ENCODE measurements around the gene RPS2.
"Not testable (repeated sequence)": the region's sequence is repeated elsewhere in the genome, so short reads cannot be mapped to it uniquely, and the experiment has no call there.

RPS2 gene

DNA sequence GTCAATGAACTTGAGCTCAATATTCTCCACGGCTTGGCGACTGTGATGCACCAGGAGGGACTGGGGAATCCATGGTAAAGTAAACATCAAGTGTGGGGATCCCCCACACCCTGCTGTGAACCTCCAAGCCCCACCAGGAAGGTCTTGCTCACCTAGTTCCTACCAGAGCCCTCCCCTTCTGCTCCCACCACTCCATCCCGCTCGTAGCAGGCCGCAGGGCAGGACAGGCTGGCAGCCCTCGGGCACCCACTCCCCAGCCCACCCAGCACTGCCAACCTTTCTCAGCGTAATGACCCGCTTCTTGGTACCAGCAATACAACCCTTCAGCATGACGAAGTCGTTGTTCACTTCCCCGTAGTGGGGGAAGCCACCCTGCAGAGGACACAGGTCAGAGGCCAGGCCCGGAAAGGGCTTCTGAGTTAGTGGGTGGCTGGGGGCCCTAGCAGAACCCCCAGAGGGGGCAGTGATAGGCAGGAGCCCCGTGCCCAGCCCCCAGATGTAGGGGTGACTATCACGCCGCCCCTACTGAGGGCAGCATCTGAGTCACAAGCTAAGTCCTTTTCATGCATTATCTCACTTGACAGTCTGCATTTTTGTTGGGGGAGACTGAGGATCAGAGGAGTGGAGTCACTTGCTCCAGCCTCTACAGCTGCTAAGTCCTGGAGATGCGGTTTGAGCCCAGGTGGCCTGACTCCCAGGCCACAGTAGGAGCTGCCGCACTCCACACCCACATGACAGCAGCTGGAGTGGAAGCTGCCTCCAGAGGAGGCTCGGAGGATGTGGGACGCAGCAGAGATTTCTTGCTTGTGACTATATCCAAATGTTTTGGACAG lies 18.9 kb downstream of the RPS2 start:
- DNase-seq (ENCODE audit: low read depth in 1 of 2, low spot score in 1 of 2) = no peak
- no peak for TF ChIP-seq JUND (IDR thresholded peaks at IDR 0.05; ENCODE audit: low read depth)
- in situ Hi-C loops (cut with HindIII; ENCODE audit: low pct_unique_long_range_greater_than_20kb, low sequenced_read_pairs) = no loop called here

DNA sequence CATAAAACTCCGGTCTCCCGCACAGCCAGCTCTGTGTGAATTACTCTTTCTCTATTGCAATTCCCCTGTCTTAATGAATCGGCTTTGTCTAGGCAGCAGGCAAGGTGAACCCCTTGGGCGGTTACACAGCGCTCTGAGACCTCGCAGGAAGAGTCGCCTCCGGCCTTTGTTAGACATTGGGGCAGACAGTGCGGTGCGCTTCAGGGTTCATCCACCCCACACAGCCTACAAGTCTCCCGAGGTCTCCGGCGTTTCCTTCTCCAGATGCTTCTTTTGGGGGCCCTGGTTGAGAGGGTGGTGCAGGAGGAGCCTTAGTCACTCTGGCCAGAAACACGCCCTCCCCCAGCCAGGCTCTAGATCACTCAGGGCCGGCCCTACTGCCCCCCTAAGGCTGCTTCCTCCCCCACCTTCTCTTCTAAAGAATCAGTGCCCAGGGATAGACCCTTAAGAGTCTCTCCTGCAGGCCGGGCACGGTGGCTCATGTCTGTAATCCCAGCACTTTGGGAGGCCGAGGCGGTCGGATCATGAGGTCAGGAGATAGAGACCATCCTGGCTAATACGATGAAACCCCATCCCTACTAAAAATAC lies 19.9 kb downstream of the RPS2 start:
- TF ChIP-seq JUND (IDR thresholded peaks at IDR 0.05; ENCODE audit: low read depth) = no peak
- in situ Hi-C loops (cut with HindIII; ENCODE audit: low pct_unique_long_range_greater_than_20kb, low sequenced_read_pairs) = no loop called here
- DNase-seq (ENCODE audit: low read depth in 1 of 2, low spot score in 1 of 2) = no peak

DNA sequence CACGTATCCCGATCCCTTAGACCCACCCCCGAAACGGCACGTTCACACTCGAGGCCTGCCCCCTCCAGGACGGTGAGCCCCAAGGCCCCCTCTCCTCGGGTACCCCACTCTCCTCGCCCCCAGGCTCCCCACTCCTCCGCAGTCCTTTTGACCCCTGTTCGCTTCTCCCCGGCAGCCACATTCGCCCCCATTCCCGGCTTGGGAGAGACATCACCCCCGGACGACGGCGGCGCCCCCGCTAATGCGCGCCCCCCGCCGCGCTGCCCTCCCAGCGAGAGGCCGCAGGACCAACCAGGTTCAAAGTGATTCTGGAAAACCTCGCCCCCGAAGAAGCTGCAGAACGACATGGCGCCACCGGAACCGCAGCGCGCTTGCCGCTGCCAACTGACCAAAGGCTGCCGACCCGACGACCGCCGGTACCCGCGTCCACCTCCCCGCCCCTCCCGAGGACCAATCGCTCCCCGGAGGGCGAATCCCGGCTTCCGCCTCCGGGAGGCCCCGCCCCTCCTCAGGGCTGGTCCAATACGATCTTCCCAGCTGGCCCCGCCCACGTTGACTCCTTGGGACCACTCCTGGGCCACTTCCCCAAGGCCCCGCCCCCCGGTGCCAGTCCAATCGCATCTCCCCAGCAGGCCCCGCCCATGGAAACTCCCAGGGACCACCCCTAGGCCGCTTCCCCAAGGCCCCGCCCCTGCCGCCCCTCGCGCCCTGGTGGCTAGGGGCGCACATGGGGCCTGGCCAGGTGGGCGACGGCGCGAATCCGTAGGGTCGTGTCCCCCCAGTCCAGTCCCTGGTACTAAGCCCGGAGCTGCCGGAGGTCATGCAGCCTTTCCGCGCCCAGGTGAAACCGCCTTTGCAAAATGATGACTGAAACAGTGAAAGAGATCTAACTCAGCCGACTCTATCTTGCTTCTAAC lies 21.6 kb downstream of the RPS2 start, which contains the start of gene MSRB1:
TSS of gene MSRB1 (minus strand) at position 390 of the 917 bp plus-strand sequence. CDS start at position 347, 43 bp downstream.
- in situ Hi-C loops (cut with HindIII; ENCODE audit: low pct_unique_long_range_greater_than_20kb, low sequenced_read_pairs) = no loop called here
- peak; percentile 98 to 99 for DNase-seq (ENCODE audit: low read depth in 1 of 2, low spot score in 1 of 2)
- no peak for TF ChIP-seq JUND (IDR thresholded peaks at IDR 0.05; ENCODE audit: low read depth)

DNA sequence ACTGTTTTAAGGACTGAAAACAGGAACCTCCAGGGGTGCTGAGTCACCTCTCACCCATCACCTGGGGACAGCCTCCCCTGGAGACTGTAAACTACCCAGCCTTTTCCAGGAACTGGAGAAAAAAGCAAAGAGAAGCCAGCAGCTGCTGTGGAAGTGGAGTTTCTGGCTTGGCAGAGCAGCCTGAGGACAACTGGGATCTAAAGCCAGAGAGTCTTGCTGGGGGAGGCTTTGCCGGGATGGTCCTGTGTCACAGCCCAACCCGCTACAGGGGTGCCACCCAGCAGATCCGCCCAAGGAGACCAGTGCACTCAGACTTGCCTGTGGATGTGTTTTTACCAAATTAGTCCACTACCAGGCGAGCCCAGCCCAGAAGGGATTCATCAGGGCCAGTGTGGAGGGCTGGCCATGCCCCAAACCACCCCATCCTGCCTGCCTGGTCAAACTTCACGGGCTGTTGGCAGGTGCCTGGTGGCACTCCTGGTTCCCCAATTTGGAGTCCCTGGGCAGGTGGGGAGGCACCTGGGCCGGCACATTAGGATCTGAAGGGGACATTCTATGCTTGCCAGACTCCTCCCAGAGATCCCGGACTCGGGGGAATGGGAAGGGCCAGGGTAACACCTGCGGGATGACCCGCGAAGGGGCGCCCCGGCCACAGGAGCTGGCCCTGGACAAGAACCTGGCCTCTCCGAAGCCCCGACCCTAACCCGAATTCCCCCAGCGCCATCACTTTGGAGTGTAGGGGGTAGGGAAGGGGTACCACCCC lies 22.4 kb downstream of the RPS2 start:
- in situ Hi-C loops (cut with HindIII; ENCODE audit: low pct_unique_long_range_greater_than_20kb, low sequenced_read_pairs) = no loop called here
- TF ChIP-seq JUND (IDR thresholded peaks at IDR 0.05; ENCODE audit: low read depth) = no peak
- peak in 1 of 2 experiments; percentile 26 for DNase-seq (ENCODE audit: low read depth in 1 of 2, low spot score in 1 of 2)

DNA sequence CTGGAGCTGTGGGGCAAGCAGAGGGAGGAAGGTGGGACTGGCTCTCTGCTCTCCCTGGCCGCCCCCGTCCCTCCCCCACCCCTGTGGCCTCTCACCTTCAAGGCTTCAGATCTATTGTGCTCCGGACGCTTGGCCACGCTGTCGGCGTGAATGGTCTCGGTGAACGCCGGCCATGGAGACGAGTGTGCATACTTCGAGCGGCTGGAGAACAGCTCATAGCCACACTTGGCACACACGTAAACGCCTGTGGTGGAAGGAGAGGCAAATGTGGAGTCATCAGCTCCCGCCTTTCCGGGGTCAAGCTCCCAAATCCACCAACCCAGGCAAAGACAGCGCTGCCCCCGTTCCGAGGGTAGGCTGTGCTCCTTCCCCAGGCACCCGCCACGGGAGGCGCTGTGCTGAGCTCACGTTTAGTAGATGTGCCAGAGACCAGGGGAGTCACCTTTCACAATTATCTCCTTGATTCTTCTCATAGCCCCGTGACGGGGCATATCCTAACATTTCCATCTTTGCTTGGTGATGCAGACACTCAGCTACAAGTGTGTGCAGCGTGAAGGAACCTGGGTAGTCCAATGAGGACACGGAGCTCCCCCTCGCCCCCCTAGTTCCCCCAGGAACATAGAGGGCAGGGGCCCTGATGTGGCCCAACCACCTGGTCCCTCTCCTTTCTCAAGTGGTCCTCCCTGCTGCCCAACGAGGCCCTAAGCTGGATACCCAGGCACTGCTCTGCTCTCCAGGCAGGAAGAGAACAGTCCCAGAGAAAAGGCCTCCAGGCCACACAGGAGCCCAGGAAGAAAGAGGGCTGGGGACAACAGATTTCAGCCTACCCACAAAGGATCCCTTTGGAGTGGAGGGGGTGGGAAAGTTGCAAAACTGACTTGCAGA lies 23.2 kb downstream of the RPS2 start:
- TF ChIP-seq JUND (IDR thresholded peaks at IDR 0.05; ENCODE audit: low read depth) = no peak
- in situ Hi-C loops (cut with HindIII; ENCODE audit: low pct_unique_long_range_greater_than_20kb, low sequenced_read_pairs) = no loop called here
- DNase-seq (ENCODE audit: low read depth in 1 of 2, low spot score in 1 of 2) = no peak

DNA sequence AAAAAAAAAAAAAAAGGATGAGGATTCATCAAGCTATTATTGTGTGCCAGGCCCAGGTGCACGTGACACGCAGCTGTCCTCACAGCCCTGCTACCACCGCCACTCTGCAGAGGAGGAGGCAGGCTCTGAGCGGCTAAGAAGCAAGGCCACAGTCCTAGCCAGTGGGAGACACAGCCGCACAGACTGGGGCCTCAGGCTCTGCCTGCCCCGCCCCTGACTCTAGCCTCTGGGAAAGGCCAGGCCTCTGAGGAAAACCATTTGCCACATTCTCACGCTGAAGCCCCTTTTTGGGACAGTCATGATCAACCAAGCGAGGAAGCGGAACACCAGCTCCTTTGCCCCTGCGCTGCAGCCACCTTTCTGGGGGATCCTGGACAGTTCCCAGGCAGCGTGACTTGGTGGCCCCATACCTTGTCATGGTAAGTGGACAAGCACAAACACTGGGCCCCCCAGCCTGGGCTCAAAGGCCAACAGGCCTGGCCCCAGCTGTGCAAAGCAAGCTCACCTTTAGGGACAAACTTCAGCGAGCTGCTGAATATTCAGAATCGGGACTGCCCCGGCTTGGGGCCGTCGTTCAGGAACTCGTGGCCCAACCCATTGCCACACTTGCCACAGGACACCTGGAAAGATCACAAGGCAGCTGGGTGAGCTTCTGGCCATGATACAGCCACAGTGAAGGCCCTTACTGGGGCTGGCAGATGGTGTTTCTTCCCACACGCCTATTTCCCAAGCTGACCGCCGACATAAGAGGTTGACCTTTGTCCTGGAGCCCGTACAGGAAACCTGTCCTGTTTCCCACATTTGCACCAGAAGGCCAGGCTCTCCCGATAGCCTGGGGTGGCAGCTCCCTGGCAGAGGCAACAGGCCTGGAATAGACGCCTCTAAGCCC lies 24.1 kb downstream of the RPS2 start:
- DNase-seq (ENCODE audit: low read depth in 1 of 2, low spot score in 1 of 2) = no peak
- no peak for TF ChIP-seq JUND (IDR thresholded peaks at IDR 0.05; ENCODE audit: low read depth)
- in situ Hi-C loops (cut with HindIII; ENCODE audit: low pct_unique_long_range_greater_than_20kb, low sequenced_read_pairs) = no loop called here

DNA sequence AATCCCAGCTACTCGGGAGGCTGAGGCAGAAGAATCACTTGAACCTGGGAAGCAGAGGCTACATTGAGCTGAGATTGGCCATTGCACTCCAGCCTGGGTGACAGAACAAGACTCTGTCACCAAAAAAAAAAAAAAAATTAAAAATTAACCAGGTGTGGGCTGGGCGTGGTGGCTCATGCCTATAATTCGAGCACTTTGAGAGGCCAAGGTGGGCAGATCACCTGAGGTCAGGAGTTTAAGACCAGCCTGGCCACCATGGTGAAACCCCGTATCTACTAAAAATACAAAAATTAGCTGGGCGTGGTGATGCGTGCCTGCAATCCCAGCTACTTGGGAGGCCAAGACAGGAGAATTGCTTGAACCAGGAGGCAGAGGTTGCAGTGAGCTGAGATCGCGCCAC lies 24.8 kb downstream of the RPS2 start:
- DNase-seq (ENCODE audit: low read depth in 1 of 2, low spot score in 1 of 2); in situ Hi-C loops (cut with HindIII; ENCODE audit: low pct_unique_long_range_greater_than_20kb, low sequenced_read_pairs): not testable (repeated sequence)

DNA sequence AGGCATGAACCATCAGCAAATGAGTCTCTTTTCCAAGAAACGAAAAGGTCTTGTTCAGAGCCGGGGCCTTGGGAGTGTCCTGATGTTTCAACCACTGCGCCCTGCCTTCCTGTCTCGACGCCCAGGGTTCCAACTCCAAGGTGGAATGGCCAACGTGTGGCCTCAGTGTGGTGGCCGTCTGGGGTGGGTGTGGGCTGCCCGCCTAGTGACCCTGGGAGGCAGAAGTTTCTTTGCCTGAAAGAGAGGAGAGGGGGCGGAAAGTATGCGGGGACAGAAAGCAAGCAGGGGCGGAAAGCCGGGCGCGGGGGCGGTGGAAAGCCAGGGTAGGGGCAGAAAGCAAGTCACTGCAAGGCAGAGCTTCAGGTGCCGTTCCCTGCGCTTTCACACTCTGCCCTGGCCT lies 25.7 kb downstream of the RPS2 start:
- no peak for TF ChIP-seq JUND (IDR thresholded peaks at IDR 0.05; ENCODE audit: low read depth)
- in situ Hi-C loops (cut with HindIII; ENCODE audit: low pct_unique_long_range_greater_than_20kb, low sequenced_read_pairs) = no loop called here
- DNase-seq (ENCODE audit: low read depth in 1 of 2, low spot score in 1 of 2) = no peak

DNA sequence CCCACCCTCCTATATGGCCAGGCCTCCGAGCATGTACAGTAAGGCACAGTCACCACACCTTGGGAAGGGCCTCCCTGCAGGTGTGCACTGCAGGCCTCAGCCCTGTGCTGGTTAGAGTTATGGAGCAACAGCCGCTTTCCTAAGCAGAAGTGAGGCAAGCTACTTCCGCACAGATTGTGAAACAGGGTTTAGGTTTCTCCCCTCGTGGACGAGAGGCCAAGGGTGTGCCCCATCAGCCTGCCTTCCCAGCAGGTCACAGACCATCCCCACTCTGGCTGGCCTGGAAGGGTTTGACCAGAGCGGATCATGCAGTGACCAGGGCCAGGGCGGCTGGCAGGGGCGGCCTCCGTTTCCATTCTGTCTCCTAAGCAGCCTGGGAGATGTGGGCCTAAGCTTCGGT lies 26.3 kb downstream of the RPS2 start:
- in situ Hi-C loops (cut with HindIII; ENCODE audit: low pct_unique_long_range_greater_than_20kb, low sequenced_read_pairs) = no loop called here
- DNase-seq (ENCODE audit: low read depth in 1 of 2, low spot score in 1 of 2) = no peak
- TF ChIP-seq JUND (IDR thresholded peaks at IDR 0.05; ENCODE audit: low read depth) = no peak

DNA sequence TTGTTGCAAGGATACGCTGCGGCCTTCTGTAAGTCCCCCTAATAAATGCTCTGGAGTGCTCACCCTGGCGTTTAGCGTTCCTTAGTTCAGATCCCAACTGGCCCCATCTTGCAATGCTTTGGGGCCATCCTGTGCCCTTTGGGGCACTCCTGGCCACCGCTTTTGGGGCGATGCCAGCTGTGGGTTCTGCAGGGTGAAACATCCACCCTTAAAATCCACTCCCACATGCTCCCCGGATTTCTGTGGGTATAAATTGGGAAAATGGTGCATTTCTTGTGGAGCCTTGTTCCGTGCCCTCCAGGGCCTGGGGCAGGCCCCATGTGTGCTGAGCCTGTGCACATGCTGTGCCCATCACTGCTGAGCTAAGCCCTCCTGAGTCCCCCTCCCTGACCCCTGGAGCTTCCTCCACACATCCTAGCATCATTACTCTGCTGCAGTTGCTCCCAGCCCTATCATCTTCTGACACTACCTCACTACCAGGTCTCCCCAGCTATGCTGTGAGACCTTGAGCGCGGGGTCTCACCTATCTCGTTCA lies 27.6 kb downstream of the RPS2 start:
- in situ Hi-C loops (cut with HindIII; ENCODE audit: low pct_unique_long_range_greater_than_20kb, low sequenced_read_pairs) = no loop called here
- DNase-seq (ENCODE audit: low read depth in 1 of 2, low spot score in 1 of 2) = no peak
- TF ChIP-seq JUND (IDR thresholded peaks at IDR 0.05; ENCODE audit: low read depth) = no peak

Data from T47D (cell line).